Astrocyte (in vitro differentiated cells and primary cell): ENCODE results near the gene PI4KA.

Source experiments
- CTCF ChIP-seq: IDR thresholded peaks from 2 replicates; pipeline ENCODE4 v1.5.1; 2011; ENCODE audit warnings: low read depth, mild to moderate bottlenecking, inconsistent platforms, low read length, moderate library complexity; ENCODE audit not compliant: insufficient read depth
- EZH2 ChIP-seq: IDR thresholded peaks from 2 replicates; pipeline ENCODE4 v1.6.1; 2012; ENCODE audit warnings: mild to moderate bottlenecking, low read length, inconsistent platforms; ENCODE audit not compliant: insufficient read depth

GRCh38 chr22:20802452-20802851 lies 56.2 kb downstream of the PI4KA start:
- no peak for TF ChIP-seq CTCF
- no peak for TF ChIP-seq EZH2
